Transverse colon (tissue), 4 donors: ENCODE results near the gene CRIP2. TPM values are rescaled to one million over a fixed set of nuclear protein-coding genes. Genes with fewer than 3 reads are reported as not detected.

ENCODE experiments used
- DNase-seq: peaks from one replicate; pipeline ENCODE4 v3.0.0-alpha.2; 2019
- H3K27ac ChIP-seq, 4 donors: fragments of 200-600 bp; sonication (generic); 2 replicates each; pipeline ENCODE4 v1.5.1; 2016 to 2018; ENCODE audit warnings: inconsistent platforms in 4 of 4
- H3K27me3 ChIP-seq: fragments of 200-600 bp; sonication (generic); 2 replicates; pipeline ENCODE4 v1.5.1; 2017; ENCODE audit warnings: inconsistent platforms
- H3K36me3 ChIP-seq, 4 donors: fragments of 200-600 bp; sonication (generic); 2 replicates each; pipeline ENCODE4 v1.5.1; 2017 to 2019; ENCODE audit warnings: inconsistent platforms in 4 of 4
- H3K4me1 ChIP-seq, 4 donors: fragments of 200-600 bp; sonication (generic); 2 replicates each; pipeline ENCODE4 v1.5.1; 2017 to 2020; ENCODE audit warnings: inconsistent platforms in 4 of 4
- H3K4me3 ChIP-seq, 4 donors: fragments of 200-600 bp; sonication (generic); 1 replicate in 1 of 4; 2 replicates in 3 of 4; pipeline versions ENCODE4 v1.5.1 to v1.6.1; 2017 to 2019; ENCODE audit warnings: inconsistent platforms in 4 of 4
- H3K9me3 ChIP-seq, 2 donors: fragments of 200-600 bp; sonication (generic); 2 replicates each; pipeline ENCODE4 v1.5.1; 2017 to 2019; ENCODE audit warnings: inconsistent platforms in 2 of 2
- EP300 ChIP-seq: sonication (generic); formaldehyde crosslinking; IDR thresholded peaks from one replicate; pipeline ENCODE4 v1.6.1; 2017; ENCODE audit warnings: antibody characterized with exemption, low read depth
- POLR2A ChIP-seq: fragments of 450-650 bp; IDR thresholded peaks from one replicate; pipeline ENCODE4 v1.6.1; 2016; ENCODE audit warnings: antibody characterized with exemption, mild to moderate bottlenecking, moderate library complexity
- POLR2AphosphoS5 ChIP-seq, 3 donors: sonication (generic); formaldehyde crosslinking; IDR thresholded peaks; one replicate each; pipeline ENCODE4 v1.6.1; 2016; ENCODE audit warnings: antibody characterized with exemption in 3 of 3
- WGBS, 2 donors: methylation state at CpG; one replicate each; pipeline ENCODE4 v1.1.5; 2018; ENCODE audit warnings: low coverage in 1 of 2; 5-methylcytosine and 5-hydroxymethylcytosine counted together
- in situ Hi-C, 4 donors: fragments of 200-750 bp; cut with MboI; loops; one replicate each; pipeline versions ENCODE4 v1.15.0 to v1.15.1; 2017; ENCODE audit warnings: low sequenced_read_pairs in 3 of 4, low pct_ligation_motif_present in 1 of 4, low pct_unique_long_range_greater_than_20kb in 1 of 4
- intact Hi-C: fragments of 100-400 bp; cut with DNase I; formaldehyde crosslinking; loops from one replicate; pipeline ENCODE4 v1.15.1; 2023; ENCODE audit warnings: low total_unique reads
- total RNA-seq, 4 donors: library from RNA; depleted of rRNA; stranded (reverse); fragments of >200 nt; gene quantifications; one replicate each; pipeline ENCODE4 v1.1.0, GENCODE V29; 2016
- TF ChIP-seq, protein P1 (sequence below), 5 experiments: fragments of 200-600 bp in 3 of 5; fragments of 450-650 bp in 2 of 5; sonication (generic) in 3 of 5; IDR thresholded peaks; 1 replicate in 2 of 5; 2 replicates in 3 of 5; pipeline ENCODE4 v1.5.1; 2016 to 2017; ENCODE audit warnings: antibody characterized with exemption in 5 of 5, inconsistent platforms in 3 of 5, mild to moderate bottlenecking in 2 of 5, moderate library complexity in 1 of 5

Gene CRIP2
- total RNA-seq, 4 donors from 2014 or later: 11.2 to 67.3 (median 22.4) TPM

DNA sequence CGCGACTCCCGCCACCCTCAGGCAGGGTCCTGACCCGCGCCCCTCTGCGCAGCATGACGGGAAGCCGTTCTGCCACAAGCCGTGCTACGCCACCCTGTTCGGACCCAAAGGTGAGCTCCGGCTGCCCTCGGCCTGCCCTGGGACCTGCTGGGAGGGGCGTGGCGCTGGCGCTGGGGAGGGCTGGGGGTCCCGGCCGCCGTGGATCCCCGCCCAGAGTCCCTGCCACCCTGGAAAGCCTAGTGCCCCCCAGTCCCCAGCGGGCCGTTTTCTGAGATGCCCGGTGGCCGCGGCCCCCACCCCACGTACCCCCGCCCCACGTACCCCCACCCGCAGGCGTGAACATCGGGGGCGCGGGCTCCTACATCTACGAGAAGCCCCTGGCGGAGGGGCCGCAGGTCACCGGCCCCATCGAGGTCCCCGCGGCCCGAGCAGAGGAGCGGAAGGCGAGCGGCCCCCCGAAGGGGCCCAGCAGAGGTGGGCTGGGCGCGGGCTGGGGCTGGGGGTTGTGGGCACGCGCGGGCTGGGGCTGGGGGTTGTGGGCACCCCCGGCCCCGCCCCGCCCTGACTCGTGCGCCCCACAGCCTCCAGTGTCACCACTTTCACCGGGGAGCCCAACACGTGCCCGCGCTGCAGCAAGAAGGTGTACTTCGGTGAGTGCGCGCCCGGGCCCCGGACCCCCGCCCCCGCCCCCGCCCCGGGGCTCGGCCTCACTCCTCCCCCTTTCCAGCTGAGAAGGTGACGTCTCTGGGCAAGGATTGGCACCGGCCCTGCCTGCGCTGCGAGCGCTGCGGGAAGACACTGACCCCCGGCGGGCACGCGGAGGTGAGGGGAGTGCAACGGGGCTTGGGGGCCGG, 4.0 kb downstream of the CRIP2 start:
- TF ChIP-seq POLR2AphosphoS5 (IDR thresholded peaks at IDR 0.05) (no peak), EP300 (no peak), POLR2A (no peak)
- TF ChIP-seq, protein P1, sequence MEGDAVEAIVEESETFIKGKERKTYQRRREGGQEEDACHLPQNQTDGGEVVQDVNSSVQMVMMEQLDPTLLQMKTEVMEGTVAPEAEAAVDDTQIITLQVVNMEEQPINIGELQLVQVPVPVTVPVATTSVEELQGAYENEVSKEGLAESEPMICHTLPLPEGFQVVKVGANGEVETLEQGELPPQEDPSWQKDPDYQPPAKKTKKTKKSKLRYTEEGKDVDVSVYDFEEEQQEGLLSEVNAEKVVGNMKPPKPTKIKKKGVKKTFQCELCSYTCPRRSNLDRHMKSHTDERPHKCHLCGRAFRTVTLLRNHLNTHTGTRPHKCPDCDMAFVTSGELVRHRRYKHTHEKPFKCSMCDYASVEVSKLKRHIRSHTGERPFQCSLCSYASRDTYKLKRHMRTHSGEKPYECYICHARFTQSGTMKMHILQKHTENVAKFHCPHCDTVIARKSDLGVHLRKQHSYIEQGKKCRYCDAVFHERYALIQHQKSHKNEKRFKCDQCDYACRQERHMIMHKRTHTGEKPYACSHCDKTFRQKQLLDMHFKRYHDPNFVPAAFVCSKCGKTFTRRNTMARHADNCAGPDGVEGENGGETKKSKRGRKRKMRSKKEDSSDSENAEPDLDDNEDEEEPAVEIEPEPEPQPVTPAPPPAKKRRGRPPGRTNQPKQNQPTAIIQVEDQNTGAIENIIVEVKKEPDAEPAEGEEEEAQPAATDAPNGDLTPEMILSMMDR (IDR thresholded peaks at IDR 0.05): no peak
- in situ Hi-C loops (no loop called here), intact Hi-C loops (no loop called here)
- Histone ChIP-seq H3K36me3 (no peaks in the 10 kb centered on the region), H3K27me3 (peaks cover 64% of the 10 kb centered on the region), H3K27ac (peak overlapping the region in 1 of 4 donors; percentile 6), H3K9me3 (no peaks in the 10 kb centered on the region), H3K4me1 (peaks cover 47 to 82% (median 65%) of the 10 kb centered on the region in 4 donors), H3K4me3 (no peak overlapping the region)
- 64% methylated on average over 29 of the region's 81 CpGs; no CpG with 5 or more reads in 1 of the 2 donors for WGBS, 2 donors
- DNase-seq: no peak

DNA sequence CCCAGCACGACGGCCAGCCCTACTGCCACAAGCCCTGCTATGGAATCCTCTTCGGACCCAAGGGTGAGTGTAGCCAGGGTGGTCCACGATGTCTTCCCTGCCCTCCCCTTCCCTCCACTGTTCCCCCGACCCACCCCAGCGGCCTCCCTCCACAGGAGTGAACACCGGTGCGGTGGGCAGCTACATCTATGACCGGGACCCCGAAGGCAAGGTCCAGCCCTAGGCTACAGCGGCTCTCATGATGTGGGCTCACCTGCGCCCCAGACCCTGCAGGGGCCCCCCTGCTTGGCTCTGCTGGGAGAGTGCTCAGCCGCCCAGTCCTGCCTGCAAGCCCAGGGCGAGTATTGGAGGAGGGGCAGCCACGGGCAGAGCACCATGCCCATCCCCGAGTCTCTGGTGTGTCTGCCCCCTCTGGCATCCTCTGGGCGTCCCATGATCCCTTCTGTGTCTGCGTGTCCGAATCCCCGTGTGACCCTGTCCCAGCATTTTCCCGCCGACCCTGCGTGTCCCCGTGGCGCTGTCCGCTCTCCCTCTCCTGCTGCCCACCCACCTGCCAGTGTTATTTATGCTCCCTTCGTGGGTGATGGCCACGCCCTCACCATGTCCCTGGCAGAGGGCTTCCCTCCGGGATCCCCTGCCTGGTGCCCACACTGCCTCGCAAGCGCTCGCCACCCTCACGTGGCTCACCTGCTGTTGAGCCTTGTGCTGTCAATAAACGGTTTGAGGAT, 5.0 kb downstream of the CRIP2 start:
- Histone ChIP-seq H3K9me3 (no peaks in the 10 kb centered on the region), H3K36me3 (no peaks in the 10 kb centered on the region), H3K27ac (peak overlapping the region in 3 of 4 donors; percentile 98 to 99 (median 99)), H3K27me3 (peaks cover 57% of the 10 kb centered on the region), H3K4me3 (no peak overlapping the region), H3K4me1 (peaks cover 40 to 83% (median 63%) of the 10 kb centered on the region in 4 donors)
- WGBS, 2 donors: 41% methylated on average over 32 of the region's 34 CpGs; no CpG with 5 or more reads in 1 of the 2 donors
- in situ Hi-C loops (no loop called here), intact Hi-C loops (loop anchor here (2.0 to 5.0 kb wide), 2 partner anchors 48 to 109 kb away; partner anchors contain the start of gene TMEM121)
- DNase-seq: no peak
- no peak for TF ChIP-seq POLR2AphosphoS5 (IDR thresholded peaks at IDR 0.05)
- TF ChIP-seq, protein P1 (IDR thresholded peaks at IDR 0.05): no peak
- no peak for TF ChIP-seq EP300
- TF ChIP-seq POLR2A: no peak

DNA sequence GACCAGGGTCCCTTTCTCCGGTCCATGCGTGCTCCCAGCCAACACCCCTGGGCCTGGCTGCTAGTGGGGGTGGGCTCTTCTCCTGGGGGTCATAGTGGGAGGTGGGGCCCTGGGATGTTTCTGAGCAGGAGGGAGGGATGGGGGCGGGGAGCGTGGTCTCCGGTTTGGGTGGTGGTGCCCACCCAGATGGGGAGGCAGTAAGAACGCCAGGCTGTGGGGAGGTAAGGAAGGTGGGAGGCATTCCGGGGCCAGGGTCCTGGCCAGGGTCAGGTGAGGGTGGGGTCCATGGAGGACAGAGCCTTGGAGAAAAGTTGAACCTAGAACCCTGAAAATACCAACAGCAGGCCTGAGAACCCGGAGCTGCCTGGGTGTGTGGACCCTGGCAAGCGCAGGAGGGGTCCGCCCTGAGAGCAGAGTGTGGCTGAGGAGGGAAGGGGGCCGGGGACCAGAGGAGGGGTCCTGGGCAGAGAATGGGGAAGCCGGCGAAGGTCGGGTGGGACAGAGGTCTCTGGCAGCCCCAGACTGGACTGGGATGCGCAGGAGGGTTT, 5.7 kb downstream of the CRIP2 start:
- Histone ChIP-seq H3K9me3 (no peaks in the 10 kb centered on the region), H3K27ac (peak overlapping the region; percentile 91 to 99 (median 98)), H3K27me3 (peaks cover 50% of the 10 kb centered on the region), H3K36me3 (no peaks in the 10 kb centered on the region), H3K4me1 (peaks cover 34 to 80% (median 60%) of the 10 kb centered on the region in 4 donors), H3K4me3 (no peak overlapping the region)
- in situ Hi-C loops: no loop called here
- intact Hi-C loops: loop anchor here (2.0 to 5.0 kb wide), 2 partner anchors 47 to 109 kb away; partner anchors contain the start of gene TMEM121
- TF ChIP-seq, protein P1 (IDR thresholded peaks at IDR 0.05): no peak
- TF ChIP-seq POLR2AphosphoS5 (IDR thresholded peaks at IDR 0.05) (no peak), EP300 (no peak), POLR2A (no peak)
- DNase-seq: no peak
- WGBS, 2 donors: 43 to 48% methylated on average over 5 to 15 of the region's 15 CpGs
